ENCODE data around the gene GMPPB. TPM values are rescaled to one million over a fixed set of nuclear protein-coding genes. Genes with fewer than 3 reads are reported as not detected.
A peak's percentile ranks its signal among the peaks of the same experiment; 100 is the strongest.
"Not testable (repeated sequence)": the region's sequence is repeated elsewhere in the genome, so short reads cannot be mapped to it uniquely, and the experiment has no call there.

Gene GMPPB
- total RNA-seq (2014; rRNA removed; shearing (Covaris generic)), result 23.1 and 26.8 TPM in 2 replicates

- DNase-seq (ENCODE audit: low spot score), result peak; percentile 94
- in situ Hi-C loops (cut with HindIII; ENCODE audit: low sequenced_read_pairs), result no loop called here
These were observed at the start of gene GMPPB for GRCh38 chr3:49723628-49724551. GMPPB (minus strand) TSS chr3:49723951; CDS start chr3:49723726, 225 bp downstream.

GRCh38 chr3:49772703-49773102, 49.0 kb upstream of the GMPPB start:
- in situ Hi-C loops (cut with HindIII; ENCODE audit: low sequenced_read_pairs), result no loop called here
- no peak for DNase-seq (ENCODE audit: low spot score)

- DNase-seq (ENCODE audit: low spot score), result no peak
- in situ Hi-C loops (cut with HindIII; ENCODE audit: low sequenced_read_pairs), result no loop called here
These were observed 47.7 kb upstream of the GMPPB start for GRCh38 chr3:49771340-49771938.

GRCh38 chr3:49769926-49770325, 46.2 kb upstream of the GMPPB start:
- in situ Hi-C loops (cut with HindIII; ENCODE audit: low sequenced_read_pairs), result no loop called here
- DNase-seq (ENCODE audit: low spot score), result no peak

- in situ Hi-C loops (cut with HindIII; ENCODE audit: low sequenced_read_pairs), result no loop called here
- no peak for DNase-seq (ENCODE audit: low spot score)
These were observed 45.6 kb upstream of the GMPPB start for GRCh38 chr3:49769286-49769915.

- DNase-seq (ENCODE audit: low spot score), result no peak
- in situ Hi-C loops (cut with HindIII; ENCODE audit: low sequenced_read_pairs), result no loop called here
These were observed 40.2 kb upstream of the GMPPB start for GRCh38 chr3:49763981-49764380.

GRCh38 chr3:49761661-49762060, 37.9 kb upstream of the GMPPB start:
- in situ Hi-C loops (cut with HindIII; ENCODE audit: low sequenced_read_pairs), result no loop called here
- DNase-seq (ENCODE audit: low spot score), result no peak

GRCh38 chr3:49759226-49759625, 35.5 kb upstream of the GMPPB start:
- in situ Hi-C loops (cut with HindIII; ENCODE audit: low sequenced_read_pairs), result no loop called here
- DNase-seq (ENCODE audit: low spot score), result no peak

GRCh38 chr3:49757197-49757596, 33.4 kb upstream of the GMPPB start:
- in situ Hi-C loops (cut with HindIII; ENCODE audit: low sequenced_read_pairs), result no loop called here

GRCh38 chr3:49756036-49756435, 32.3 kb upstream of the GMPPB start:
- peak; percentile 79 for DNase-seq (ENCODE audit: low spot score)
- in situ Hi-C loops (cut with HindIII; ENCODE audit: low sequenced_read_pairs), result no loop called here

More at GRCh38 chr3:49757197-49757596, 33.4 kb upstream of the GMPPB start:
- DNase-seq (ENCODE audit: low spot score), result no peak

GRCh38 chr3:49754536-49754935, 30.8 kb upstream of the GMPPB start:
- DNase-seq (ENCODE audit: low spot score), result no peak
- in situ Hi-C loops (cut with HindIII; ENCODE audit: low sequenced_read_pairs), result no loop called here

GRCh38 chr3:49751501-49751900, 27.8 kb upstream of the GMPPB start:
- in situ Hi-C loops (cut with HindIII; ENCODE audit: low sequenced_read_pairs), result no loop called here
- no peak for DNase-seq (ENCODE audit: low spot score)

- in situ Hi-C loops (cut with HindIII; ENCODE audit: low sequenced_read_pairs), result no loop called here
- no peak for DNase-seq (ENCODE audit: low spot score)
These were observed 26.3 kb upstream of the GMPPB start for GRCh38 chr3:49750056-49750455.

GRCh38 chr3:49748874-49749273, 25.1 kb upstream of the GMPPB start:
- in situ Hi-C loops (cut with HindIII; ENCODE audit: low sequenced_read_pairs); DNase-seq (ENCODE audit: low spot score): not testable (repeated sequence)

- in situ Hi-C loops (cut with HindIII; ENCODE audit: low sequenced_read_pairs), result no loop called here
- DNase-seq (ENCODE audit: low spot score), result no peak
These were observed 24.2 kb upstream of the GMPPB start for GRCh38 chr3:49747792-49748480.

- in situ Hi-C loops (cut with HindIII; ENCODE audit: low sequenced_read_pairs), result no loop called here
- DNase-seq (ENCODE audit: low spot score), result no peak
These were observed 22.2 kb upstream of the GMPPB start for GRCh38 chr3:49745986-49746385.

- no peak for DNase-seq (ENCODE audit: low spot score)
- in situ Hi-C loops (cut with HindIII; ENCODE audit: low sequenced_read_pairs), result no loop called here
These were observed 16.7 kb upstream of the GMPPB start for GRCh38 chr3:49740427-49740826.

- no peak for DNase-seq (ENCODE audit: low spot score)
- in situ Hi-C loops (cut with HindIII; ENCODE audit: low sequenced_read_pairs), result no loop called here
These were observed 14.4 kb upstream of the GMPPB start for GRCh38 chr3:49738067-49738713.

GRCh38 chr3:49734752-49735151, 11.0 kb upstream of the GMPPB start:
- DNase-seq (ENCODE audit: low spot score), result no peak
- in situ Hi-C loops (cut with HindIII; ENCODE audit: low sequenced_read_pairs), result no loop called here

Data from G401 (cell line).